GM12878 (cell line): Measurements from ENCODE around the gene CCN5. TPM values are rescaled to one million over a fixed set of nuclear protein-coding genes. Genes with fewer than 3 reads are reported as not detected.

Experiments used
- ATAC-seq: fragments of 200-7000 bp; cut with Tn5 transposase; 3 replicates; pipeline ENCODE4 v1.9.1; 2020; ENCODE audit warnings: mild to moderate bottlenecking, moderate library complexity
- BruUV-seq: library from RNA; stranded (reverse); fragments of 400-500 nt; replicated peaks from 2 replicates; lab custom pipeline; 2021; lab: Mats Ljungman, UMichigan
- CTCF ChIA-PET: fragments of 300-600 bp; sonication (Branson Sonifier 250); formaldehyde crosslinking; extraction: SDS; loops from one replicate; lab custom pipeline; 2021; ENCODE audit warnings: inconsistent platforms; lab: Yijun Ruan, JAX
- POLR2A ChIA-PET: fragments of 350-600 bp; formaldehyde crosslinking; extraction: SDS; loops from one replicate; lab custom pipeline; 2021; ENCODE audit warnings: inconsistent platforms; lab: Charles Lee
- RAD21 ChIA-PET: fragments of 300-600 bp; sonication (Branson Sonifier 250); formaldehyde crosslinking; loops from one replicate; lab custom pipeline; 2023; ENCODE audit warnings: antibody characterized with exemption; ENCODE audit not compliant: unreplicated experiment; lab: Charles Lee
- SMC1A ChIA-PET: fragments of 300-600 bp; sonication (Branson Sonifier 250); formaldehyde crosslinking; loops from one replicate; lab custom pipeline; 2023; ENCODE audit not compliant: unreplicated experiment, uncharacterized antibody; lab: Charles Lee
- DNase-seq: peaks from one replicate; pipeline ENCODE4 v3.0.0-alpha.2; 2011; ENCODE audit warnings: low read depth, low spot score
- FAIRE-seq: peaks from 3 replicates; lab custom pipeline; 2011; peaks lifted over from hg19 to GRCh38; lab: Jason Lieb, UNC
- H2AFZ ChIP-seq: 2 replicates; pipeline ENCODE4 v1.6.0; 2011; ENCODE audit warnings: low read depth, low read length, control low read depth; ENCODE audit not compliant: control insufficient read depth
- H3K27ac ChIP-seq: 2 replicates; pipeline ENCODE4 v1.5.1; 2011; ENCODE audit warnings: control low read depth; ENCODE audit not compliant: control insufficient read depth, insufficient read depth
- H3K27me3 ChIP-seq, 2 experiments: replicated peaks in 1 of 2; 2 replicates each; pipeline versions ENCODE4 v1.6.0 to v1.6.1; 2011; ENCODE audit warnings: low read length in 1 of 2; ENCODE audit not compliant: control insufficient read depth in 2 of 2, insufficient read depth in 2 of 2
- H3K36me3 ChIP-seq, 2 experiments: 2 replicates each; pipeline ENCODE4 v1.5.1; 2011; ENCODE audit warnings: low read length in 1 of 2; ENCODE audit not compliant: control insufficient read depth in 2 of 2, insufficient read depth in 2 of 2
- H3K4me1 ChIP-seq: 2 replicates; pipeline ENCODE4 v1.6.1; 2011; ENCODE audit warnings: mild to moderate bottlenecking, low read length, moderate library complexity, mixed read lengths; ENCODE audit not compliant: control insufficient read depth, insufficient read depth
- H3K4me2 ChIP-seq: 2 replicates; pipeline ENCODE4 v1.6.0; 2011; ENCODE audit warnings: control low read depth; ENCODE audit not compliant: control insufficient read depth, insufficient read depth
- H3K4me3 ChIP-seq: fragments of 200-600 bp; sonication (generic); 2 replicates; pipeline ENCODE4 v1.5.1; 2016
- H3K79me2 ChIP-seq: 2 replicates; pipeline ENCODE4 v1.6.0; 2011; ENCODE audit warnings: low read length; ENCODE audit not compliant: control insufficient read depth, insufficient read depth
- H3K9ac ChIP-seq: 2 replicates; pipeline ENCODE4 v1.8.0; 2011; ENCODE audit warnings: low read length, control low read depth, mixed read lengths; ENCODE audit not compliant: control insufficient read depth, insufficient read depth
- H3K9me3 ChIP-seq: replicated peaks from 3 replicates; pipeline ENCODE4 v1.5.1; 2011; ENCODE audit warnings: mild to moderate bottlenecking, low read length; ENCODE audit not compliant: control insufficient read depth, insufficient read depth
- H4K20me1 ChIP-seq: 2 replicates; pipeline ENCODE4 v1.6.0; 2011; ENCODE audit not compliant: control insufficient read depth, insufficient read depth
- DPF2 ChIP-seq: fragments of 450-650 bp; IDR thresholded peaks from 2 replicates; pipeline ENCODE4 v1.6.1; 2017; ENCODE audit warnings: mild to moderate bottlenecking
- EP300 ChIP-seq, 2 experiments: fragments of 150-350 bp in 1 of 2; IDR thresholded peaks; 2 replicates each; pipeline ENCODE4 v1.6.1; 2011 to 2012; ENCODE audit warnings: low read depth in 2 of 2, low read length in 2 of 2, borderline replicate concordance in 1 of 2, improper control_type of control experiment in 1 of 2, inconsistent platforms in 1 of 2; ENCODE audit not compliant: control insufficient read depth in 1 of 2
- KDM1A ChIP-seq: fragments of 200-600 bp; sonication (generic); IDR thresholded peaks from 2 replicates; pipeline ENCODE4 v1.6.1; 2016; ENCODE audit warnings: borderline replicate concordance
- MYB ChIP-seq: fragments of 150-350 bp; IDR thresholded peaks from 2 replicates; pipeline ENCODE4 v1.6.1; 2014; ENCODE audit warnings: mild to moderate bottlenecking, low read depth, low read length, borderline replicate concordance
- POLR2AphosphoS2 ChIP-seq: IDR thresholded peaks from 2 replicates; pipeline ENCODE4 v1.6.1; 2011; ENCODE audit warnings: low read depth, mild to moderate bottlenecking, low read length, improper control_type of control experiment, moderate library complexity
- RCOR1 ChIP-seq: conservative IDR thresholded peaks from 2 replicates; pipeline ENCODE4 v1.6.1; 2012; ENCODE audit warnings: low read depth, low read length, improper control_type of control experiment
- RUNX3 ChIP-seq: IDR thresholded peaks from 2 replicates; pipeline ENCODE4 v1.6.1; 2012; ENCODE audit warnings: low read length, inconsistent platforms
- SMC3 ChIP-seq: IDR thresholded peaks from 2 replicates; pipeline ENCODE4 v1.6.1; 2011; ENCODE audit warnings: low read length, improper control_type of control experiment, borderline replicate concordance
- SPI1 ChIP-seq: IDR thresholded peaks from 2 replicates; pipeline ENCODE4 v1.6.1; 2011; ENCODE audit warnings: low read depth, mild to moderate bottlenecking, low read length, moderate library complexity, borderline replicate concordance; ENCODE audit not compliant: insufficient read depth
- TCF3 ChIP-seq: IDR thresholded peaks from 2 replicates; pipeline ENCODE4 v1.6.1; 2012; ENCODE audit warnings: low read depth, mild to moderate bottlenecking, low read length, borderline replicate concordance; ENCODE audit not compliant: insufficient read depth
- ZNF24 ChIP-seq: fragments of 450-650 bp; IDR thresholded peaks from 2 replicates; pipeline ENCODE4 v1.6.1; 2017; ENCODE audit warnings: antibody characterized with exemption, mild to moderate bottlenecking
- WGBS: methylation state at CpG from one replicate; pipeline ENCODE4 v1.1.6; 2016; ENCODE audit warnings: low lambda C conversion rate; ENCODE audit not compliant: insufficient replicate concordance, insufficient coverage; ENCODE audit errors: missing lambda C conversion rate; 5-methylcytosine and 5-hydroxymethylcytosine counted together
- in situ Hi-C: fragments of 300-500 bp; cut with MboI; formaldehyde crosslinking; loops from 9 replicates; pipeline ENCODE4 v1.14.3; 2018; ENCODE audit warnings: mixed read lengths
- intact Hi-C: fragments of 100-400 bp; cut with micrococcal nuclease; formaldehyde crosslinking; loops from one replicate; pipeline ENCODE4 v1.14.2; 2022; ENCODE audit not compliant: unreplicated experiment
- polyA plus RNA-seq, 11 experiments: library from polyadenylated mRNA; depleted of rRNA in 4 of 11; unstranded in 6 of 11; stranded (reverse) in 5 of 11; fragments of >200 nt; fragmentation: Nextera tagmentation in 4 of 11; fragmentation: Illumina TruSeq in 1 of 11; extraction: Ambion mirVana in 4 of 11; extraction: Trizol in 1 of 11; gene quantifications; 1 replicate in 1 of 11; 2 replicates in 10 of 11; pipeline versions ENCODE4 v1.2.1 to v1.2.3, GENCODE V29; 2011 to 2016; ENCODE audit warnings: inconsistent platforms in 2 of 11, missing spikeins in 2 of 11, low read depth in 1 of 11
- total RNA-seq, 4 experiments: library from RNA; depleted of rRNA in 3 of 4; stranded (reverse); fragments of >200 nt in 3 of 4; fragmentation: Illumina TruSeq in 1 of 4; extraction: Trizol in 1 of 4; gene quantifications; 2 replicates each; pipeline versions ENCODE4 v1.2.1 to v1.2.3, GENCODE V29; 2013 to 2021
- TF ChIP-seq, protein P1 (sequence below): fragments of 450-650 bp; IDR thresholded peaks from 2 replicates; pipeline ENCODE4 v1.6.1; 2017; ENCODE audit warnings: borderline replicate concordance
- TF ChIP-seq, protein P2 (sequence below): fragments of 450-650 bp; IDR thresholded peaks from 2 replicates; pipeline ENCODE4 v1.6.1; 2014; ENCODE audit warnings: mild to moderate bottlenecking
- TF ChIP-seq, protein P3 (sequence below): fragments of 450-650 bp; conservative IDR thresholded peaks from 2 replicates; pipeline ENCODE4 v1.6.1; 2017; ENCODE audit warnings: mild to moderate bottlenecking, moderate library complexity
- TF ChIP-seq, protein P4 (sequence below): fragments of 150-350 bp; IDR thresholded peaks from 2 replicates; pipeline ENCODE4 v1.6.1; 2016; ENCODE audit warnings: low read depth, low read length

CCN5 gene
- total and polyA plus RNA-seq, 10 of the 15 experiments (the other 5 are each of a cell fraction or from before 2014, with no cell fraction given), result 0.14 to 0.15 TPM; not detected in 8

DNA sequence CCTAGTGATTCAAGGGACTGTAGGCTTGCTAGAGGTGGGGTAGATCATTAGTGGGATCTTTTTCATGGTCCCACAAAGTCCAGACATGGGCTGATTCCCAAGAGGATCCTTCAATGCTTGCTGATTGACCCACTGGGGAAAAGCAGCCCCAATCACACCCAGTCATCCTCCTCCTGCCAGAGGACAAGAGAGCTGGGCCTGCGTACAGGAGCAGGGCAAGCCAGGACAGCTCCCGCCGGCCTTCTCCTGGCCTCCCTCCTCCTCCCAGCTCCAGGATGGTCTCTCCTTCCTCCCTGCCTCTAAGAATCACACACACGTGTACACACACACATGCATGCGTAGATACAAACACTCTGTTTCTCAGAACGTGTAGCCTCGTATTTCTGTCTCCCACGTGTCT lies 57.5 kb downstream of the CCN5 start:
- ChIA-PET CTCF (interaction anchor here (0.6 kb wide), 1 partner anchor 162 kb away, joined by 3 read pairs; no protein-coding TSS in a partner anchor), POLR2A (no interaction called here), RAD21 (no interaction called here), SMC1A (no interaction called here)
- H3K36me3 ChIP-seq, result no peaks in the 10 kb centered on the region
- no peak for ATAC-seq
- H3K27me3 ChIP-seq, result peaks cover 0 to 1% of the 10 kb centered on the region in 2 experiments; a peak in 1 of 4 replicates
- H3K9me3 ChIP-seq, result no peaks in the 10 kb centered on the region
- H3K4me1 ChIP-seq, result no peaks in the 10 kb centered on the region; the same call in 1 of the 2 replicates
- no peak overlapping the region for H3K4me3 ChIP-seq
- no peak overlapping the region for H2AFZ ChIP-seq
- no peaks in the 10 kb centered on the region for H4K20me1 ChIP-seq
- intact Hi-C loops (no loop called here), in situ Hi-C loops (no loop called here)
- no peak for DNase-seq
- FAIRE-seq, result no peak
- no peaks in the 10 kb centered on the region for H3K79me2 ChIP-seq
- no peak overlapping the region for H3K4me2 ChIP-seq
- H3K9ac ChIP-seq, result no peak overlapping the region
- H3K27ac ChIP-seq, result no peak overlapping the region
- 35% methylated on average over 8 of the region's 8 CpGs for WGBS
- BruUV-seq, result no TSS peak
- TF ChIP-seq, protein P1, sequence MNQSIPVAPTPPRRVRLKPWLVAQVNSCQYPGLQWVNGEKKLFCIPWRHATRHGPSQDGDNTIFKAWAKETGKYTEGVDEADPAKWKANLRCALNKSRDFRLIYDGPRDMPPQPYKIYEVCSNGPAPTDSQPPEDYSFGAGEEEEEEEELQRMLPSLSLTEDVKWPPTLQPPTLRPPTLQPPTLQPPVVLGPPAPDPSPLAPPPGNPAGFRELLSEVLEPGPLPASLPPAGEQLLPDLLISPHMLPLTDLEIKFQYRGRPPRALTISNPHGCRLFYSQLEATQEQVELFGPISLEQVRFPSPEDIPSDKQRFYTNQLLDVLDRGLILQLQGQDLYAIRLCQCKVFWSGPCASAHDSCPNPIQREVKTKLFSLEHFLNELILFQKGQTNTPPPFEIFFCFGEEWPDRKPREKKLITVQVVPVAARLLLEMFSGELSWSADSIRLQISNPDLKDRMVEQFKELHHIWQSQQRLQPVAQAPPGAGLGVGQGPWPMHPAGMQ, result no peak
- TF ChIP-seq, protein P2, sequence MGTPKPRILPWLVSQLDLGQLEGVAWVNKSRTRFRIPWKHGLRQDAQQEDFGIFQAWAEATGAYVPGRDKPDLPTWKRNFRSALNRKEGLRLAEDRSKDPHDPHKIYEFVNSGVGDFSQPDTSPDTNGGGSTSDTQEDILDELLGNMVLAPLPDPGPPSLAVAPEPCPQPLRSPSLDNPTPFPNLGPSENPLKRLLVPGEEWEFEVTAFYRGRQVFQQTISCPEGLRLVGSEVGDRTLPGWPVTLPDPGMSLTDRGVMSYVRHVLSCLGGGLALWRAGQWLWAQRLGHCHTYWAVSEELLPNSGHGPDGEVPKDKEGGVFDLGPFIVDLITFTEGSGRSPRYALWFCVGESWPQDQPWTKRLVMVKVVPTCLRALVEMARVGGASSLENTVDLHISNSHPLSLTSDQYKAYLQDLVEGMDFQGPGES, result no peak
- TF ChIP-seq EP300 (IDR thresholded peaks at IDR 0.05; ENCODE audit: borderline replicate concordance in 1 of 2, control insufficient read depth in 1 of 2, low read depth in 2 of 2, low read length in 2 of 2) (no peak), SMC3 (no peak), POLR2AphosphoS2 (no peak), RUNX3 (no peak), MYB (no peak), RCOR1 (no peak), ZNF24 (no peak), KDM1A (no peak), DPF2 (no peak), TCF3 (no peak), SPI1 (no peak)
- TF ChIP-seq, protein P3, sequence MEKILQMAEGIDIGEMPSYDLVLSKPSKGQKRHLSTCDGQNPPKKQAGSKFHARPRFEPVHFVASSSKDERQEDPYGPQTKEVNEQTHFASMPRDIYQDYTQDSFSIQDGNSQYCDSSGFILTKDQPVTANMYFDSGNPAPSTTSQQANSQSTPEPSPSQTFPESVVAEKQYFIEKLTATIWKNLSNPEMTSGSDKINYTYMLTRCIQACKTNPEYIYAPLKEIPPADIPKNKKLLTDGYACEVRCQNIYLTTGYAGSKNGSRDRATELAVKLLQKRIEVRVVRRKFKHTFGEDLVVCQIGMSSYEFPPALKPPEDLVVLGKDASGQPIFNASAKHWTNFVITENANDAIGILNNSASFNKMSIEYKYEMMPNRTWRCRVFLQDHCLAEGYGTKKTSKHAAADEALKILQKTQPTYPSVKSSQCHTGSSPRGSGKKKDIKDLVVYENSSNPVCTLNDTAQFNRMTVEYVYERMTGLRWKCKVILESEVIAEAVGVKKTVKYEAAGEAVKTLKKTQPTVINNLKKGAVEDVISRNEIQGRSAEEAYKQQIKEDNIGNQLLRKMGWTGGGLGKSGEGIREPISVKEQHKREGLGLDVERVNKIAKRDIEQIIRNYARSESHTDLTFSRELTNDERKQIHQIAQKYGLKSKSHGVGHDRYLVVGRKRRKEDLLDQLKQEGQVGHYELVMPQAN, result no peak
- TF ChIP-seq, protein P4, sequence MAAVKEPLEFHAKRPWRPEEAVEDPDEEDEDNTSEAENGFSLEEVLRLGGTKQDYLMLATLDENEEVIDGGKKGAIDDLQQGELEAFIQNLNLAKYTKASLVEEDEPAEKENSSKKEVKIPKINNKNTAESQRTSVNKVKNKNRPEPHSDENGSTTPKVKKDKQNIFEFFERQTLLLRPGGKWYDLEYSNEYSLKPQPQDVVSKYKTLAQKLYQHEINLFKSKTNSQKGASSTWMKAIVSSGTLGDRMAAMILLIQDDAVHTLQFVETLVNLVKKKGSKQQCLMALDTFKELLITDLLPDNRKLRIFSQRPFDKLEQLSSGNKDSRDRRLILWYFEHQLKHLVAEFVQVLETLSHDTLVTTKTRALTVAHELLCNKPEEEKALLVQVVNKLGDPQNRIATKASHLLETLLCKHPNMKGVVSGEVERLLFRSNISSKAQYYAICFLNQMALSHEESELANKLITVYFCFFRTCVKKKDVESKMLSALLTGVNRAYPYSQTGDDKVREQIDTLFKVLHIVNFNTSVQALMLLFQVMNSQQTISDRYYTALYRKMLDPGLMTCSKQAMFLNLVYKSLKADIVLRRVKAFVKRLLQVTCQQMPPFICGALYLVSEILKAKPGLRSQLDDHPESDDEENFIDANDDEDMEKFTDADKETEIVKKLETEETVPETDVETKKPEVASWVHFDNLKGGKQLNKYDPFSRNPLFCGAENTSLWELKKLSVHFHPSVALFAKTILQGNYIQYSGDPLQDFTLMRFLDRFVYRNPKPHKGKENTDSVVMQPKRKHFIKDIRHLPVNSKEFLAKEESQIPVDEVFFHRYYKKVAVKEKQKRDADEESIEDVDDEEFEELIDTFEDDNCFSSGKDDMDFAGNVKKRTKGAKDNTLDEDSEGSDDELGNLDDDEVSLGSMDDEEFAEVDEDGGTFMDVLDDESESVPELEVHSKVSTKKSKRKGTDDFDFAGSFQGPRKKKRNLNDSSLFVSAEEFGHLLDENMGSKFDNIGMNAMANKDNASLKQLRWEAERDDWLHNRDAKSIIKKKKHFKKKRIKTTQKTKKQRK, result no peak
